K562 (cell line): ENCODE data around the gene CDC14B. TPM values are rescaled to one million over a fixed set of nuclear protein-coding genes. Genes with fewer than 3 reads are reported as not detected.

Experiments
- DPF2 ChIP-seq: fragments of 450-650 bp; IDR thresholded peaks from 2 replicates; pipeline ENCODE4 v1.6.1; 2016
- ERF ChIP-seq: fragments of 450-650 bp; formaldehyde crosslinking; IDR thresholded peaks from 2 replicates; pipeline ENCODE4 v1.4.0; 2020; ENCODE audit warnings: mild to moderate bottlenecking, mixed read lengths
- MCM2 ChIP-seq: fragments of 450-650 bp; IDR thresholded peaks from 2 replicates; pipeline ENCODE4 v1.6.1; 2017; ENCODE audit warnings: low read depth, mild to moderate bottlenecking
- MEIS2 ChIP-seq: fragments of 450-650 bp; IDR thresholded peaks from 2 replicates; pipeline ENCODE4 v1.6.1; 2014; ENCODE audit warnings: mild to moderate bottlenecking; ENCODE audit not compliant: partially characterized antibody
- MIER1 ChIP-seq: fragments of 450-650 bp; IDR thresholded peaks from 2 replicates; pipeline ENCODE4 v1.6.1; 2016; ENCODE audit warnings: antibody characterized with exemption, mild to moderate bottlenecking, low read depth
- MTA1 ChIP-seq: fragments of 450-650 bp; IDR thresholded peaks from 2 replicates; pipeline ENCODE4 v1.6.1; 2017; ENCODE audit warnings: borderline replicate concordance
- NFYB ChIP-seq: IDR thresholded peaks from 2 replicates; pipeline ENCODE4 v1.6.1; 2011; ENCODE audit warnings: mild to moderate bottlenecking, moderate library complexity; ENCODE audit not compliant: insufficient read length; ENCODE audit errors: extremely low read depth
- PRDM10 ChIP-seq: fragments of 450-650 bp; IDR thresholded peaks from 2 replicates; pipeline ENCODE4 v1.6.1; 2018; ENCODE audit not compliant: partially characterized antibody
- RBM17 ChIP-seq: fragments of 200-400 bp; formaldehyde crosslinking; IDR thresholded peaks from 2 replicates; pipeline ENCODE4 v1.6.1; 2017; ENCODE audit warnings: low read depth, mild to moderate bottlenecking, low read length, borderline replicate concordance
- SNIP1 ChIP-seq: fragments of 450-650 bp; IDR thresholded peaks from 2 replicates; pipeline ENCODE4 v1.7.1; 2017; ENCODE audit warnings: low read depth, mild to moderate bottlenecking
- ZBTB2 ChIP-seq: fragments of 450-650 bp; IDR thresholded peaks from 2 replicates; pipeline ENCODE4 v1.6.1; 2016; ENCODE audit warnings: antibody characterized with exemption
- ZNF512 ChIP-seq: IDR thresholded peaks from 2 replicates; pipeline ENCODE4 v1.6.1; 2016; ENCODE audit warnings: missing genetic modification characterization, missing compliant biosample characterization
- ZNF584 ChIP-seq: fragments of 200-800 bp; sonication (Bioruptor generic); IDR thresholded peaks from 2 replicates; pipeline ENCODE4 v1.6.1; 2016; ENCODE audit warnings: low read depth, mild to moderate bottlenecking, missing genetic modification characterization, missing compliant biosample characterization
- ZNF668 ChIP-seq: fragments of 250-450 bp; sonication (Bioruptor Pico); IDR thresholded peaks from 2 replicates; pipeline ENCODE4 v1.8.0; 2022; ENCODE audit warnings: mild to moderate bottlenecking, inconsistent platforms
- polyA plus RNA-seq, 8 experiments: library from polyadenylated mRNA; depleted of rRNA in 4 of 8; stranded (reverse) in 5 of 8; unstranded in 3 of 8; fragments of >200 nt; fragmentation: Nextera tagmentation in 2 of 8; fragmentation: Illumina TruSeq in 1 of 8; extraction: Ambion mirVana in 2 of 8; extraction: Trizol in 1 of 8; gene quantifications; 2 replicates each; pipeline versions ENCODE4 v1.2.1 to v1.2.3, GENCODE V29; 2011 to 2014; ENCODE audit warnings: inconsistent platforms in 1 of 8, missing spikeins in 1 of 8
- total RNA-seq, 7 experiments: library from RNA; depleted of rRNA in 6 of 7; stranded (reverse); fragments of >200 nt in 6 of 7; fragmentation: Illumina TruSeq in 2 of 7; extraction: Trizol in 2 of 7; gene quantifications; 2 replicates each; pipeline versions ENCODE4 v1.2.1 to v1.2.3, GENCODE V29; 2011 to 2021; ENCODE audit warnings: low replicate concordance in 1 of 7

The CDC14B gene
- total and polyA plus RNA-seq, 9 of the 15 experiments (the other 6 are each of a cell fraction or from before 2014, with no cell fraction given) = 1.4 to 6.0 (median 3.8) TPM

- no peak for TF ChIP-seq ZBTB2
- no peak for TF ChIP-seq MCM2
- TF ChIP-seq RBM17 = no peak
- TF ChIP-seq PRDM10 = peak; percentile 26
- no peak for TF ChIP-seq DPF2
- TF ChIP-seq MTA1 = no peak
- no peak for TF ChIP-seq NFYB
- TF ChIP-seq SNIP1 = no peak
- no peak for TF ChIP-seq ZNF512 (tag)
- TF ChIP-seq ZNF584 (CRISPR knock-in tag) = 0 out of 2 replicates have a peak, but pooled peaks have one; percentile 12
- TF ChIP-seq ZNF668 (CRISPR knock-in tag) = no peak
- no peak for TF ChIP-seq MIER1
- TF ChIP-seq MEIS2 = peak; percentile 34
- TF ChIP-seq ERF (CRISPR knock-in tag) = no peak
Observed at GRCh38 chr9:96483733-96484390, 135.8 kb downstream of the CDC14B start (continued).
